Endothelial cell of umbilical vein (primary cell): ENCODE results near the gene DPPA2.

Experiments used
- EZH2 ChIP-seq: IDR thresholded peaks from 2 replicates; pipeline ENCODE4 v1.6.1; 2012; ENCODE audit warnings: borderline replicate concordance, low read depth, mild to moderate bottlenecking, moderate library complexity, low read length, inconsistent platforms; ENCODE audit not compliant: severe bottlenecking
- FOS ChIP-seq: IDR thresholded peaks from 2 replicates; pipeline ENCODE4 v1.6.1; 2011; ENCODE audit warnings: mild to moderate bottlenecking, low read length, moderate library complexity, borderline replicate concordance; ENCODE audit not compliant: insufficient read depth
- GATA2 ChIP-seq: IDR thresholded peaks from 2 replicates; pipeline ENCODE4 v1.7.0; 2011; ENCODE audit warnings: low read depth, mild to moderate bottlenecking, moderate library complexity, mixed read lengths, low read length; ENCODE audit not compliant: insufficient read length, insufficient read depth
- JUN ChIP-seq: IDR thresholded peaks from 2 replicates; pipeline ENCODE4 v1.6.1; 2011; ENCODE audit warnings: borderline replicate concordance, low read depth; ENCODE audit not compliant: insufficient read length, insufficient read depth
- MYC ChIP-seq: IDR thresholded peaks from one replicate; pipeline ENCODE4 v1.6.1; 2011; ENCODE audit warnings: mild to moderate bottlenecking, low read depth, low read length
- POLR2A ChIP-seq: IDR thresholded peaks from 2 replicates; pipeline ENCODE4 v1.6.1; 2012; ENCODE audit warnings: low read depth, mild to moderate bottlenecking, control low read depth, low read length
- POLR2AphosphoS5 ChIP-seq: IDR thresholded peaks from 2 replicates; pipeline ENCODE4 v1.6.1; 2012; ENCODE audit warnings: low read depth, mild to moderate bottlenecking, control low read depth, low read length, moderate library complexity; ENCODE audit not compliant: insufficient read depth
- TF ChIP-seq, protein P1 (sequence below), 2 donors: IDR thresholded peaks; 1 replicate in 1 of 2; 2 replicates in 1 of 2; pipeline ENCODE4 v1.5.1; 2011; ENCODE audit warnings: low read length in 2 of 2, mild to moderate bottlenecking in 2 of 2, moderate library complexity in 2 of 2, control low read depth in 1 of 2, inconsistent platforms in 1 of 2, low read depth in 1 of 2; ENCODE audit not compliant: insufficient read depth in 1 of 2; ENCODE audit errors: extremely low read depth in 1 of 2
- TF ChIP-seq, protein P2 (sequence below): IDR thresholded peaks from 2 replicates; pipeline ENCODE4 v1.6.1; 2011; ENCODE audit not compliant: insufficient read depth, insufficient read length

DNA sequence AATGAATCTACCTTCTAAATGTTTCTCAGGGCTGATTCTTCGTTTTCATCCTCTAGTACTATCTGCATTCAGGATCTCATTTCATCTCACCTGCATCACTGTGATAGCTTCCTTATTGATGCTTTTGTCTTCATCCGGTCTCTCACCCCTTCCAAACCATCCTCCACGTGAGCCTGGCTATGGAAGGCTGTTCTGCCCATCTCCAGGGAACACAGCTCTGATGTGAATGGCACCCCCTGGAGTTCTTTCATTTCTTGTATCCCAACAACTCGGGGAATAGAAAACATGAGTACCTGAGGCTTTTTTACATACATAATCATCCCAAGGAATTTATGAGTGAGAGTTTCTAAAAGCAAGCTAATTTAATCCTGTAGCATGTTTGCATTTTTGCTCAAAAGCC is 29.8 kb upstream of the DPPA2 start:
- TF ChIP-seq MYC (no peak), POLR2AphosphoS5 (no peak), POLR2A (no peak), JUN (no peak), EZH2 (no peak), FOS (no peak), GATA2 (no peak)
- TF ChIP-seq, protein P1, sequence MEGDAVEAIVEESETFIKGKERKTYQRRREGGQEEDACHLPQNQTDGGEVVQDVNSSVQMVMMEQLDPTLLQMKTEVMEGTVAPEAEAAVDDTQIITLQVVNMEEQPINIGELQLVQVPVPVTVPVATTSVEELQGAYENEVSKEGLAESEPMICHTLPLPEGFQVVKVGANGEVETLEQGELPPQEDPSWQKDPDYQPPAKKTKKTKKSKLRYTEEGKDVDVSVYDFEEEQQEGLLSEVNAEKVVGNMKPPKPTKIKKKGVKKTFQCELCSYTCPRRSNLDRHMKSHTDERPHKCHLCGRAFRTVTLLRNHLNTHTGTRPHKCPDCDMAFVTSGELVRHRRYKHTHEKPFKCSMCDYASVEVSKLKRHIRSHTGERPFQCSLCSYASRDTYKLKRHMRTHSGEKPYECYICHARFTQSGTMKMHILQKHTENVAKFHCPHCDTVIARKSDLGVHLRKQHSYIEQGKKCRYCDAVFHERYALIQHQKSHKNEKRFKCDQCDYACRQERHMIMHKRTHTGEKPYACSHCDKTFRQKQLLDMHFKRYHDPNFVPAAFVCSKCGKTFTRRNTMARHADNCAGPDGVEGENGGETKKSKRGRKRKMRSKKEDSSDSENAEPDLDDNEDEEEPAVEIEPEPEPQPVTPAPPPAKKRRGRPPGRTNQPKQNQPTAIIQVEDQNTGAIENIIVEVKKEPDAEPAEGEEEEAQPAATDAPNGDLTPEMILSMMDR (IDR thresholded peaks at IDR 0.05; ENCODE audit: extremely low read depth in 1 of 2, insufficient read depth in 1 of 2, low read depth in 1 of 2, low read length in 2 of 2) = no peak
- TF ChIP-seq, protein P2, sequence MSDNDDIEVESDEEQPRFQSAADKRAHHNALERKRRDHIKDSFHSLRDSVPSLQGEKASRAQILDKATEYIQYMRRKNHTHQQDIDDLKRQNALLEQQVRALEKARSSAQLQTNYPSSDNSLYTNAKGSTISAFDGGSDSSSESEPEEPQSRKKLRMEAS = no peak
